ENCODE data around the gene RAPH1. TPM values are rescaled to one million over a fixed set of nuclear protein-coding genes. Genes with fewer than 3 reads are reported as not detected.
"Not testable (repeated sequence)": the region's sequence is repeated elsewhere in the genome, so short reads cannot be mapped to it uniquely, and the experiment has no call there.

RAPH1 gene
- polyA plus RNA-seq, 3 donors: 3.2 to 8.4 (median 7.4) TPM

GRCh38 chr2:203553784-203554183, 18.7 kb upstream of the RAPH1 start:
- no peak overlapping the region for H3K27ac ChIP-seq (ENCODE audit: low read depth, low read length)
- 85 to 100% (median 94%) methylated on average over 1 of the region's 1 CpG for WGBS, 3 donors

GRCh38 chr2:203551778-203552177, 16.7 kb upstream of the RAPH1 start:
- WGBS, 3 donors: 50 to 66% (median 59%) methylated on average over 3 of the region's 3 CpGs
- no peak overlapping the region for H3K27ac ChIP-seq (ENCODE audit: low read depth, low read length)

GRCh38 chr2:203550266-203550665, 15.2 kb upstream of the RAPH1 start:
- no peak overlapping the region for H3K27ac ChIP-seq (ENCODE audit: low read depth, low read length)
- 84 to 93% (median 88%) methylated on average over 2 of the region's 2 CpGs for WGBS, 3 donors

GRCh38 chr2:203549406-203549805, 14.3 kb upstream of the RAPH1 start:
- no peak overlapping the region for H3K27ac ChIP-seq (ENCODE audit: low read depth, low read length)

- no peak overlapping the region for H3K27ac ChIP-seq (ENCODE audit: low read depth, low read length)
Measured at GRCh38 chr2:203548887-203549286, 13.8 kb upstream of the RAPH1 start.

- WGBS, 3 donors: 71 to 89% (median 72%) methylated on average over 1 of the region's 1 CpG
Measured at GRCh38 chr2:203547356-203547755, 12.3 kb upstream of the RAPH1 start.

GRCh38 chr2:203544402-203544801, 9.3 kb upstream of the RAPH1 start:
- no peak overlapping the region for H3K27ac ChIP-seq (ENCODE audit: low read depth, low read length)
- WGBS, 3 donors: 94 to 95% (median 94%) methylated on average over 4 of the region's 4 CpGs

More at GRCh38 chr2:203547356-203547755, 12.3 kb upstream of the RAPH1 start:
- no peak overlapping the region for H3K27ac ChIP-seq (ENCODE audit: low read depth, low read length)

- WGBS, 3 donors: 62 to 91% (median 87%) methylated on average over 8 of the region's 8 CpGs
- no peak overlapping the region for H3K27ac ChIP-seq (ENCODE audit: low read depth, low read length)
Measured at GRCh38 chr2:203543898-203544328, 8.8 kb upstream of the RAPH1 start.

- not testable (repeated sequence) for H3K27ac ChIP-seq (ENCODE audit: low read depth, low read length)
- WGBS, 3 donors: 75 to 77% (median 76%) methylated on average over 3 of the region's 3 CpGs
Measured at GRCh38 chr2:203540598-203540997, 5.5 kb upstream of the RAPH1 start.

- H3K27ac ChIP-seq (ENCODE audit: low read depth, low read length): not testable (repeated sequence)
- WGBS, 3 donors: 90 to 92% (median 91%) methylated on average over 4 of the region's 4 CpGs
Measured at GRCh38 chr2:203538237-203538636, 3.1 kb upstream of the RAPH1 start.

- H3K27ac ChIP-seq (ENCODE audit: low read depth, low read length): not testable (repeated sequence)
- WGBS, 3 donors: 93 to 97% (median 96%) methylated on average over 2 of the region's 2 CpGs
Measured at GRCh38 chr2:203536586-203536951, 1.5 kb upstream of the RAPH1 start.

GRCh38 chr2:203535784-203536585, 884 bp upstream of the RAPH1 start:
- peak overlapping the region; percentile 48 for H3K27ac ChIP-seq (ENCODE audit: low read depth, low read length)
- WGBS, 3 donors: 6 to 20% (median 12%) methylated on average over 14 of the region's 14 CpGs

GRCh38 chr2:203534621-203535077, 452 bp downstream of the RAPH1 start:
- H3K27ac ChIP-seq (ENCODE audit: low read depth, low read length): peak overlapping the region; percentile 29
- 0 to 1% (median 0%) methylated on average over 21 to 37 of the region's 37 CpGs for WGBS, 3 donors

- no peak overlapping the region for H3K27ac ChIP-seq (ENCODE audit: low read depth, low read length)
- 3 to 5% (median 5%) methylated on average over 24 of the region's 24 CpGs for WGBS, 3 donors
Measured at GRCh38 chr2:203533676-203534591, 1.2 kb downstream of the RAPH1 start.

- no peak overlapping the region for H3K27ac ChIP-seq (ENCODE audit: low read depth, low read length)
- 19 to 23% (median 22%) methylated on average over 7 of the region's 7 CpGs for WGBS, 3 donors
Measured at GRCh38 chr2:203532957-203533658, 2.0 kb downstream of the RAPH1 start.

- H3K27ac ChIP-seq (ENCODE audit: low read depth, low read length): no peak overlapping the region
- WGBS, 3 donors: 78 to 91% (median 88%) methylated on average over 3 of the region's 3 CpGs
Measured at GRCh38 chr2:203527719-203528118, 7.4 kb downstream of the RAPH1 start.

- WGBS, 3 donors: 91 to 96% (median 96%) methylated on average over 9 of the region's 9 CpGs
- not testable (repeated sequence) for H3K27ac ChIP-seq (ENCODE audit: low read depth, low read length)
Measured at GRCh38 chr2:203513268-203513667, 21.8 kb downstream of the RAPH1 start.

GRCh38 chr2:203510941-203511305, 24.2 kb downstream of the RAPH1 start:
- no peak overlapping the region for H3K27ac ChIP-seq (ENCODE audit: low read depth, low read length)
- 61 to 77% (median 72%) methylated on average over 1 of the region's 1 CpG for WGBS, 3 donors
